DOHH2 (cell line): ENCODE data around the gene WWOX.

Experiments used
- EZH2phosphoT487 ChIP-seq: fragments of 200-600 bp; sonication (generic); IDR thresholded peaks from 2 replicates; pipeline ENCODE4 v1.6.1; 2017; ENCODE audit warnings: borderline replicate concordance, mild to moderate bottlenecking, antibody characterized with exemption, low read length, moderate library complexity, mixed read lengths
- TF ChIP-seq, protein P1 (sequence below): fragments of 200-600 bp; sonication (generic); IDR thresholded peaks from one replicate; pipeline ENCODE4 v1.5.1; 2014; ENCODE audit warnings: antibody characterized with exemption, mild to moderate bottlenecking, low read depth, low read length; ENCODE audit not compliant: poor library complexity, severe bottlenecking

DNA sequence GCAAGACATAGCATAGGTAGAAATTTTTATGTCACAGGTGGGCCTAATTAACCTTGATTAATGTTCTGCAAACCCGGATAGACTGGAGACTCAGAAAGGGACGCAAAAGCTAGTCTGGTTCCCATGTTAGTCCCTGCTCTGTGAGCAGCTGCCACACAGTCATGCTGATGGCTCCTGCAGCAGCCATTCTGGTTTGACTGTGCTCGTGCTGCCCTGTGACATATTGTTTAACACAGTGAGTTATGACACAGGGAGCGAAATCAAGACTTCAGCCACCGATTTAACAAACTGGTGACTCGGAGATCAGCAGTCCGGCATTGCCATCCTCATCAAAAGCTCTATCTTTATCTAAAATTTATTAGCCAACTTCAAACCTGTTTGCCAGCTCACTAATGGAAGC, 169.8 kb downstream of the WWOX start:
- TF ChIP-seq, protein P1, sequence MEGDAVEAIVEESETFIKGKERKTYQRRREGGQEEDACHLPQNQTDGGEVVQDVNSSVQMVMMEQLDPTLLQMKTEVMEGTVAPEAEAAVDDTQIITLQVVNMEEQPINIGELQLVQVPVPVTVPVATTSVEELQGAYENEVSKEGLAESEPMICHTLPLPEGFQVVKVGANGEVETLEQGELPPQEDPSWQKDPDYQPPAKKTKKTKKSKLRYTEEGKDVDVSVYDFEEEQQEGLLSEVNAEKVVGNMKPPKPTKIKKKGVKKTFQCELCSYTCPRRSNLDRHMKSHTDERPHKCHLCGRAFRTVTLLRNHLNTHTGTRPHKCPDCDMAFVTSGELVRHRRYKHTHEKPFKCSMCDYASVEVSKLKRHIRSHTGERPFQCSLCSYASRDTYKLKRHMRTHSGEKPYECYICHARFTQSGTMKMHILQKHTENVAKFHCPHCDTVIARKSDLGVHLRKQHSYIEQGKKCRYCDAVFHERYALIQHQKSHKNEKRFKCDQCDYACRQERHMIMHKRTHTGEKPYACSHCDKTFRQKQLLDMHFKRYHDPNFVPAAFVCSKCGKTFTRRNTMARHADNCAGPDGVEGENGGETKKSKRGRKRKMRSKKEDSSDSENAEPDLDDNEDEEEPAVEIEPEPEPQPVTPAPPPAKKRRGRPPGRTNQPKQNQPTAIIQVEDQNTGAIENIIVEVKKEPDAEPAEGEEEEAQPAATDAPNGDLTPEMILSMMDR = no peak
- TF ChIP-seq EZH2phosphoT487 = no peak
